GM21423 (cell line): ENCODE results near the gene CDK2AP2.
"Not testable (repeated sequence)": the region's sequence is repeated elsewhere in the genome, so short reads cannot be mapped to it uniquely, and the experiment has no call there.

Experiments
- ATAC-seq: cut with Tn5 transposase; IDR thresholded peaks from one replicate; pipeline ENCODE4 v1.9.1; 2021; ENCODE audit warnings: mild to moderate bottlenecking, moderate library complexity; ENCODE audit not compliant: unreplicated experiment

CDK2AP2 gene

GRCh38 chr11:67507864-67508485 lies at the start of gene CDK2AP2:
TSS of gene CDK2AP2 (minus strand) at chr11:67508162. CDS start at chr11:67508082, 80 bp downstream.
- peak; percentile 70 for ATAC-seq

GRCh38 chr11:67556244-67556643 lies 48.3 kb upstream of the CDK2AP2 start:
- no peak for ATAC-seq

- not testable (repeated sequence) for ATAC-seq
Measured at GRCh38 chr11:67551697-67552096, 43.7 kb upstream of the CDK2AP2 start.

- ATAC-seq = no peak
Measured at GRCh38 chr11:67551127-67551526, 43.2 kb upstream of the CDK2AP2 start.

- no peak for ATAC-seq
Measured at GRCh38 chr11:67548555-67549110, 40.7 kb upstream of the CDK2AP2 start.

- ATAC-seq = not testable (repeated sequence)
Measured at GRCh38 chr11:67548112-67548511, 40.1 kb upstream of the CDK2AP2 start.

- ATAC-seq = no peak
Measured at GRCh38 chr11:67545280-67545679, 37.3 kb upstream of the CDK2AP2 start.

GRCh38 chr11:67544616-67545242 lies 36.8 kb upstream of the CDK2AP2 start:
- ATAC-seq = no peak

- no peak for ATAC-seq
Measured at GRCh38 chr11:67543585-67543984, 35.6 kb upstream of the CDK2AP2 start.

- no peak for ATAC-seq
Measured at GRCh38 chr11:67542971-67543370, 35.0 kb upstream of the CDK2AP2 start.

GRCh38 chr11:67542169-67542568 lies 34.2 kb upstream of the CDK2AP2 start:
- ATAC-seq = no peak

- ATAC-seq = no peak
Measured at GRCh38 chr11:67541198-67541597, 33.2 kb upstream of the CDK2AP2 start.

- no peak for ATAC-seq
Measured at GRCh38 chr11:67539550-67539949, 31.6 kb upstream of the CDK2AP2 start.

GRCh38 chr11:67538823-67539505 lies 31.0 kb upstream of the CDK2AP2 start:
- no peak for ATAC-seq

GRCh38 chr11:67538306-67538705 lies 30.3 kb upstream of the CDK2AP2 start:
- no peak for ATAC-seq

- ATAC-seq = no peak
Measured at GRCh38 chr11:67535561-67535960, 27.6 kb upstream of the CDK2AP2 start.

GRCh38 chr11:67534070-67534679 lies 26.2 kb upstream of the CDK2AP2 start:
- ATAC-seq = no peak

- no peak for ATAC-seq
Measured at GRCh38 chr11:67532889-67533288, 24.9 kb upstream of the CDK2AP2 start.

- no peak for ATAC-seq
Measured at GRCh38 chr11:67530282-67530592, 22.3 kb upstream of the CDK2AP2 start.

- no peak for ATAC-seq
Measured at GRCh38 chr11:67528376-67528775, 20.4 kb upstream of the CDK2AP2 start.

- ATAC-seq = no peak
Measured at GRCh38 chr11:67525275-67525976, 17.5 kb upstream of the CDK2AP2 start.
